K562 (cell line): ENCODE data around the gene LCN12. TPM values are rescaled to one million over a fixed set of nuclear protein-coding genes. Genes with fewer than 3 reads are reported as not detected.

Source experiments
- ATAC-seq: fragments of 200-7000 bp; cut with Tn5 transposase; 3 replicates; pipeline ENCODE4 v1.9.1; 2020; ENCODE audit warnings: moderate library complexity
- BruUV-seq: library from RNA; stranded (reverse); fragments of 400-500 nt; replicated peaks from 2 replicates; lab custom pipeline; 2021; lab: Mats Ljungman, UMichigan
- CTCF ChIA-PET: fragments of 300-600 bp; formaldehyde crosslinking; extraction: SDS; loops from one replicate; lab custom pipeline; 2021; ENCODE audit warnings: low intra/inter-chr PET ratio; lab: Yijun Ruan, JAX
- POLR2A ChIA-PET: fragments of 300-600, 350-650 bp; sonication (Branson Sonifier 250); formaldehyde crosslinking; extraction: SDS; loops from one replicate; lab custom pipeline; 2021; ENCODE audit warnings: antibody characterized with exemption, inconsistent platforms; lab: Yijun Ruan, JAX
- DNase-seq, 4 experiments: peaks; one replicate each; pipeline versions ENCODE4 v3.0.0 to v3.0.0-alpha.2; 2011 to 2018; ENCODE audit warnings: low spot score in 3 of 4, mixed read lengths in 3 of 4; ENCODE audit errors: extremely low read depth in 1 of 4
- FAIRE-seq: peaks from 2 replicates; lab custom pipeline; 2011; peaks lifted over from hg19 to GRCh38; lab: Jason Lieb, UNC
- H2AFZ ChIP-seq: 2 replicates; pipeline ENCODE4 v1.6.0; 2011; ENCODE audit warnings: low read depth, low read length, control low read depth, inconsistent platforms
- H3K27ac ChIP-seq: fragments of 200-600 bp; 3 replicates; pipeline ENCODE4 v1.8.0; 2011; ENCODE audit warnings: low read depth, mild to moderate bottlenecking, control low read depth, inconsistent platforms, low read length, moderate library complexity, mixed read lengths; ENCODE audit errors: extremely low read depth
- H3K27me3 ChIP-seq, 2 experiments: fragments of 300-600 bp in 1 of 2; 2 replicates in 1 of 2; 3 replicates in 1 of 2; pipeline versions ENCODE4 v1.6.0 to v1.8.0; 2011; ENCODE audit warnings: inconsistent platforms in 2 of 2, low read length in 2 of 2, mild to moderate bottlenecking in 1 of 2, mixed read lengths in 1 of 2, moderate library complexity in 1 of 2; ENCODE audit not compliant: control insufficient read depth in 2 of 2, insufficient read depth in 2 of 2
- H3K36me3 ChIP-seq: fragments of 300-600 bp; 3 replicates; pipeline ENCODE4 v1.8.0; 2011; ENCODE audit warnings: mild to moderate bottlenecking, low read length, inconsistent platforms; ENCODE audit not compliant: control insufficient read depth, insufficient read depth
- H3K4me1 ChIP-seq, 2 experiments: fragments of 200-600 bp in 1 of 2; replicated peaks in 1 of 2; 2 replicates in 1 of 2; 3 replicates in 1 of 2; pipeline versions ENCODE4 v1.5.1 to v1.8.0; 2011; ENCODE audit warnings: inconsistent platforms in 2 of 2, low read length in 2 of 2, mild to moderate bottlenecking in 1 of 2, mixed read lengths in 1 of 2, moderate library complexity in 1 of 2; ENCODE audit not compliant: control insufficient read depth in 2 of 2, insufficient read depth in 2 of 2
- H3K4me2 ChIP-seq: 2 replicates; pipeline ENCODE4 v1.6.1; 2011; ENCODE audit warnings: low read length, control low read depth, inconsistent platforms, mixed read lengths; ENCODE audit not compliant: insufficient read depth
- H3K4me3 ChIP-seq: fragments of 200-600 bp; sonication (generic), shearing (Covaris generic); 2 replicates; pipeline ENCODE4 v1.5.1; 2016; ENCODE audit warnings: control low read depth, inconsistent platforms
- H3K79me2 ChIP-seq: fragments of 200-600 bp; 3 replicates; pipeline ENCODE4 v1.8.0; 2011; ENCODE audit warnings: low read length, inconsistent platforms; ENCODE audit not compliant: control insufficient read depth, insufficient read depth
- H3K9ac ChIP-seq, 2 experiments: 2 replicates each; pipeline versions ENCODE4 v1.6.0 to v1.6.1; 2011; ENCODE audit warnings: low read depth in 2 of 2, low read length in 2 of 2, control low read depth in 1 of 2, inconsistent platforms in 1 of 2, mild to moderate bottlenecking in 1 of 2, mixed read lengths in 1 of 2; ENCODE audit not compliant: insufficient read depth in 1 of 2
- H3K9me1 ChIP-seq: one replicate; pipeline ENCODE4 v1.6.0; 2011; ENCODE audit warnings: inconsistent platforms, mild to moderate bottlenecking, low read length, moderate library complexity; ENCODE audit not compliant: control insufficient read depth, insufficient read depth
- H3K9me3 ChIP-seq: replicated peaks from 2 replicates; pipeline ENCODE4 v1.5.1; 2011; ENCODE audit warnings: low read depth, low read length, inconsistent platforms; ENCODE audit not compliant: control insufficient read depth, insufficient read depth
- H4K20me1 ChIP-seq: replicated peaks from 2 replicates; pipeline ENCODE4 v1.6.1; 2011; ENCODE audit warnings: low read length, inconsistent platforms, mixed read lengths; ENCODE audit not compliant: control insufficient read depth, insufficient read depth
- DIDO1 ChIP-seq: fragments of 450-650 bp; IDR thresholded peaks from 2 replicates; pipeline ENCODE4 v1.6.1; 2016; ENCODE audit warnings: low read depth, missing biosample characterization, missing genetic modification characterization
- FOXK2 ChIP-seq, 2 experiments: fragments of 450-650 bp; IDR thresholded peaks in 1 of 2; conservative IDR thresholded peaks in 1 of 2; 2 replicates each; pipeline ENCODE4 v1.6.1; 2016; ENCODE audit warnings: low read depth in 2 of 2, mild to moderate bottlenecking in 1 of 2
- KLF6 ChIP-seq: fragments of 250-450 bp; sonication (Bioruptor Pico); IDR thresholded peaks from 2 replicates; pipeline ENCODE4 v1.4.0; 2020; ENCODE audit warnings: mild to moderate bottlenecking, moderate library complexity, borderline replicate concordance
- PTTG1 ChIP-seq: fragments of 450-650 bp; IDR thresholded peaks from 2 replicates; pipeline ENCODE4 v1.6.1; 2016; ENCODE audit warnings: low read depth, mild to moderate bottlenecking, missing genetic modification characterization, missing compliant biosample characterization
- SUPT5H ChIP-seq: fragments of 450-650 bp; IDR thresholded peaks from 2 replicates; pipeline ENCODE4 v1.6.1; 2016
- TOE1 ChIP-seq, 2 experiments: fragments of 450-650 bp in 1 of 2; sonication (generic) in 1 of 2; formaldehyde crosslinking in 1 of 2; IDR thresholded peaks; 2 replicates each; pipeline versions ENCODE4 v1.7.1 to v1.8.0; 2016 to 2022; ENCODE audit warnings: borderline replicate concordance in 2 of 2, mild to moderate bottlenecking in 2 of 2, antibody characterized with exemption in 1 of 2, inconsistent platforms in 1 of 2, low read depth in 1 of 2, missing genetic modification reagents in 1 of 2, moderate library complexity in 1 of 2
- ZNF224 ChIP-seq: sonication (generic); formaldehyde crosslinking; IDR thresholded peaks from 2 replicates; pipeline ENCODE4 v1.8.0; 2022; ENCODE audit warnings: mild to moderate bottlenecking, missing genetic modification reagents
- WGBS: fragments of 100-300 bp; shearing (Covaris generic); methylation state at CpG from one replicate; pipeline ENCODE4 v1.1.6; 2016; ENCODE audit warnings: low coverage, mixed read lengths; ENCODE audit not compliant: insufficient coverage; ENCODE audit errors: missing lambda C conversion rate; 5-methylcytosine and 5-hydroxymethylcytosine counted together
- in situ Hi-C: fragments of 300-500 bp; cut with MboI; formaldehyde crosslinking; loops from 4 replicates; pipeline ENCODE4 v1.15.0; 2018; ENCODE audit warnings: inconsistent platforms, mixed read lengths
- intact Hi-C: fragments of 100-400 bp; cut with micrococcal nuclease; formaldehyde crosslinking; loops from 2 replicates; pipeline ENCODE4 v1.14.2; 2022
- polyA plus RNA-seq, 8 experiments: library from polyadenylated mRNA; depleted of rRNA in 4 of 8; stranded (reverse) in 5 of 8; unstranded in 3 of 8; fragments of >200 nt; fragmentation: Nextera tagmentation in 2 of 8; fragmentation: Illumina TruSeq in 1 of 8; extraction: Ambion mirVana in 2 of 8; extraction: Trizol in 1 of 8; gene quantifications; 2 replicates each; pipeline versions ENCODE4 v1.2.1 to v1.2.3, GENCODE V29; 2011 to 2014; ENCODE audit warnings: inconsistent platforms in 1 of 8, missing spikeins in 1 of 8
- total RNA-seq, 7 experiments: library from RNA; depleted of rRNA in 6 of 7; stranded (reverse); fragments of >200 nt in 6 of 7; fragmentation: Illumina TruSeq in 2 of 7; extraction: Trizol in 2 of 7; gene quantifications; 2 replicates each; pipeline versions ENCODE4 v1.2.1 to v1.2.3, GENCODE V29; 2011 to 2021; ENCODE audit warnings: low replicate concordance in 1 of 7

Gene LCN12
- total and polyA plus RNA-seq, 9 of the 15 experiments (the other 6 are each of a cell fraction or from before 2014, with no cell fraction given), result 0.05 TPM; not detected in 8

GRCh38 chr9:136985027-136985602 lies 33.0 kb downstream of the LCN12 start:
- no peak overlapping the region for H3K4me2 ChIP-seq
- H3K9me3 ChIP-seq, result no peaks in the 10 kb centered on the region
- no peaks in the 10 kb centered on the region for H3K9me1 ChIP-seq
- intact Hi-C loops, result no loop called here
- H3K9ac ChIP-seq, result no peak overlapping the region
- no peaks in the 10 kb centered on the region for H3K79me2 ChIP-seq
- 68% methylated on average over 31 of the region's 48 CpGs for WGBS
- no peak for DNase-seq
- TF ChIP-seq PTTG1 (tag) (no peak), KLF6 (no peak), ZNF224 (CRISPR knock-in tag) (no peak), DIDO1 (tag) (no peak), TOE1 (IDR thresholded peaks at IDR 0.05; ENCODE audit: borderline replicate concordance) (no peak), TOE1 (CRISPR knock-in tag; IDR thresholded peaks at IDR 0.05; ENCODE audit: borderline replicate concordance, low read depth) (no peak), FOXK2 (conservative IDR thresholded peaks at IDR 0.05 in 1 of 2, IDR thresholded peaks at IDR 0.05 in 1 of 2; ENCODE audit: low read depth in 2 of 2) (no peak), SUPT5H (no peak)
- H4K20me1 ChIP-seq, result no peaks in the 10 kb centered on the region
- BruUV-seq, result no TSS peak
- ATAC-seq, result no peak
- CTCF ChIA-PET, result no interaction called here
- H2AFZ ChIP-seq, result no peak overlapping the region
- no peaks in the 10 kb centered on the region for H3K36me3 ChIP-seq
- in situ Hi-C loops, result no loop called here
- peaks cover 3 to 56% of the 10 kb centered on the region in 2 experiments; a peak in 4 of 5 replicates for H3K4me1 ChIP-seq
- H3K4me3 ChIP-seq, result no peak overlapping the region
- no peaks in the 10 kb centered on the region for H3K27me3 ChIP-seq
- POLR2A ChIA-PET, result no interaction called here
- no peak for FAIRE-seq
- no peak overlapping the region for H3K27ac ChIP-seq
